HK-2 (cell line): ENCODE results near the gene TRIM6.
"Not testable (repeated sequence)": the region's sequence is repeated elsewhere in the genome, so short reads cannot be mapped to it uniquely, and the experiment has no call there.

ENCODE experiments used
- DNase-seq: peaks from one replicate; pipeline ENCODE4 v3.0.0-alpha.2; 2018; ENCODE audit not compliant: unreplicated experiment

The TRIM6 gene

GRCh38 chr11:5596607-5597201, at the start of gene TRIM6:
Gene TRIM6, plus strand, starts transcription at chr11:5596637. Its CDS starts 261 bp downstream, at chr11:5596898.
- DNase-seq = peak; percentile 50

DNA sequence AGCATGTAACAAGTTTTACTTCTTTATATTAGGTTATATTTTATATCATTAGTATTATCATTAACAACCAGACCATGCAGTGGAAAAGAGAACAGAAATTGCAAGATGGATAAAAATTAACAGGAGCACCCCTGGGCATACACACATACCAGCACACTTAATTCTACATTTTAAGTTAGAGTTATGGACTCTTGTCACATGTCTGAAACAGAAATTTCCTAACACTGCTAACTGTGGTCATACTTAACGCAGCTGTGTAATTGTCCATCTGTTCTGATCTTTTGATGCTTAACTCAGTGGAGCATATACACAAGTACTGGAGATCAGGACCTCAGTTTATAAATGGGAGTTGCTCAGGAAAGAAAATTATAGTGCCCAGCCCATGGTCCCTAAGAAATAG, 48.5 kb upstream of the TRIM6 start:
- no peak for DNase-seq

GRCh38 chr11:5548440-5548839, 48.0 kb upstream of the TRIM6 start, which contains the start of gene OR52H1:
Gene OR52H1, minus strand, starts transcription at chr11:5548540. Its CDS starts 3,035 bp downstream, at chr11:5545505.
- DNase-seq = no peak

GRCh38 chr11:5550440-5551095, 45.9 kb upstream of the TRIM6 start:
- DNase-seq = peak; percentile 1

DNA sequence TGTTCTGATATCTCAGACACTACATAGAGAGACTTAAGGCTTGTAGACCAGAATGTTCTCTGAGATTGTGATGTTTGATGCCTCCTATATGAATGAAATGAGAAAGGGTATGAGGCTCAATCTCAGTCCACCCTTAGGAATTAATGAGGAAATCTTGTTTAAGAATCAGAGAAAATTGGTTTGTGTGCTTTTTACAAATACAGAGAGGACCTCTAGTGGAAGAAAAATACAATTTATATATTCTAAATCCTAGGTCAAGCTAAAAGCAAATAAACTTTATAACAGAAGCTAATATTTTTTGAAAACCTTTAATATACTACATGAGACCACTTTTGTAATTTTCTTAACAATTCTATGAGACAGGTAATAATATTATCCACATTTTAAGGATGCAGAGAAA, 43.1 kb upstream of the TRIM6 start:
- no peak for DNase-seq

DNA sequence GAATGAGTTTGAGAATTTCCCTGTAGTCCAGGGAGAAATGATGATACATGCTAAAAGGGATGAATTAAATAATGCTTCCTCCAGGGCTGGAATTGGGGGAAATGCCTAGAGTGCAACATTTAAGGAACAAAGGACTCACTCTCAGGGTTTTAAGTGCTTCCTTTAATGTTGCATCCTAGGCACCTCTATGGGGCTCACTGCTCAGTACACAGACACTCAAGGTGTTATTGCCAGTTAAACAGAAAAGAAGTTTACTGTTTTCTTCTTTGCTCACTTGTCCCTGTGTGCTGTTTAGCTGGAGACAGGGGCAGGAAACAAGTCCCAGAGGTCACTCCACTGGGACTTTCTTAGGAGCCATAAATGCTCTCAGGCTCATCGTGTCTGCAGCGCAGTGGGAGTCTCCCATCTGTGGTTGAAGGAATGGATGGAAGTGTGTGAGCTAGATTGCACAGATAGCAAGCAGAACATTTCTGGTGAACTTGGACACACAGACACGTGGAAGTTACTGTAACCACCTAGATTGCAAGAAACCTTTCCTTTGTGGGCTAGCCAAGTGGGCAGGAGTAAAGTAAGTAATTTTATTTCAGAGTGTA, 39.7 kb upstream of the TRIM6 start:
- DNase-seq = no peak

DNA sequence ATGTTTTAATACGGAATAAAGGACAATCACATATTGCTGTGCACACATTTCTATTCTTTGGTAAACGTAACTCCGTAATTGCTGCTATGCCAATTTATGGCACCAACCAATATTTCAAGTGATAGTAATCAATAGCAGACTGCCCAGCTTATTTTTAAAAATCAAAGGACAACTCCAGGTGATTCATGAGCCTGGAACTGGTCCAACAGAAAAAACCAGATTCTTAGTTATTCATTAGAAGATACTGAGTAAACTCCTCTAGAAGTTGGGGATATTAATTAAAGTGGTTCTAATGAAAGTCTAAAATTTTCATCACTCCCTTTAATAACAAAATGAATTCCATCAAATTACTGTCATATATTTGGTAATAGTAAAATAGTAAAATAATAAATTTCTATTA, 38.7 kb upstream of the TRIM6 start:
- DNase-seq = no peak

- no peak for DNase-seq
Measured at GRCh38 chr11:5564259-5565019, 32.0 kb upstream of the TRIM6 start.

DNA sequence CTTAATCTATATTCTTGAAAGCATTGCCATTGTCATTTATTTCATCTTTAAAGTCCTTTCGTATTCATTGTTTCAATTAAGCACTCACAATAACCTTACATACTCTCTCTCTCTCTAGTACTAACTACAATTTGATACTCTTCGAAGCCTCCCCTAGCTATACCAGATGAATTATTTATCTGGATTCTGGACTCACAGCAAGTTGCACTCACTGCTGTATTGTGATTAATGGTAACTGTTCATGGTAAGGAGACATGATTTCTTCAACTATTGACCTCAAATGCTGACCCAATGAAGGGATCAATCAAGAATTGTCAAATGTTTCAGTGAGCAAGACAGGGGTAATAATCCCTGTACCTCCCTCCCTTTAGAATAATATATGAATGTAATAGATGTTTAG, 21.8 kb upstream of the TRIM6 start:
- no peak for DNase-seq

DNA sequence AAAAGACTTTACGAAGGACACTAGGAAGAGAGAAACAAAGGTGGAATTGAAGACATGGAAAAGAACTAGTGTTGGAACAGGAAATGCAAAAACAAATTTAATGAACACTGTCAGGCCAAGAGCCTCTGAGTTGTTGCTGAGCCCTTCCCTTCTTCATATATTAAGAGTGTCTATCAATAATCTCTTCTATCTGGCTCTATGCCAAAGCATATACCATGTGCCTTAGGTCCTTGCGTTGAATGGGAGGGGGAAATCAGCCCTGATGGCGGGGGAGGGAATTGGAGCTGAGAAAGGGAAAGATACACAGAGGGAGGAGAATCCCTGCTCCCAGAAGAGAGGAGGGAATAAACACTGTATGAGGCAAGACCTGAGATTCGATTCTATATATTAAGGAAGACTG, 21.3 kb upstream of the TRIM6 start:
- DNase-seq = no peak

DNA sequence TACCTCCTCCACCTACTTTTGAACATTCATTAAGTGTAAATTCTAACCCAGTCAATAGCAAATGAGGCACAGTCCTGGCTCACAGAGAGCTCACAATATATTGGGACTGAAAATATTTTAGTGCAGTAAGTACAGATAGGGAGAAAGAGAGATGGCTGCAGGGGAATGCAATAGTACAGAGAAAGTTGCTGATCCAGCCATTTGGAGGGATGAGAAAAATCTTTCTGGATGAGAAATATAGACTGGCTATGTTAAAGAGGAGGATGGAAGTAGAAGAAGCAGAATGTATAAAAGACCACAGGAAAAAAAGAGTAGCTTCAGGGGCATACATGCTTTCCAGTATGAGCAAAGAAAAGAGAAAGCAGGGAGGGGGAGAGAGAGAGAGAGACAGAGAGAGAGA, 19.3 kb upstream of the TRIM6 start:
- DNase-seq = no peak

DNA sequence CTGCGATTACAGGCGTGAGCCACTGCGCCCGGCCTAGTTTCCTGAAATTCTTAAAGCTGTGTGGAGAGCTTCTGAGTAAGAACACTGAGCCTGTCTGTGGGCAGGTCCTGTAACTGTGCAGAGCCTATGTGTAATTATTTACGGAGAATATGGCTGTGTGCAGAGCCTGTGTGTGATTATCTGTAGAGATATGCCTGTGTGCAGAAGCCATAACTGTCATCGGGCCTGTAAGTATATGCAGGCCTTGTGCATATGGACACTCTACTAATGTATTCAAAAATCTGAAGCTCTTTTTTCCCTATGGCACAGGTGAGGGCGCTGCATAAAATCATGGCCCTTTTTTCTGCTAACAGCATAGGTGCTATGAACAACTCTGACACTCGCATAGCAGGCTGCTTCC, 15.9 kb upstream of the TRIM6 start, which contains the start of gene OR52B6:
Gene OR52B6, plus strand, starts transcription at position 301 of the 400 bp plus-strand sequence. Its CDS starts 0 bp downstream, at position 301.
- DNase-seq = no peak

DNA sequence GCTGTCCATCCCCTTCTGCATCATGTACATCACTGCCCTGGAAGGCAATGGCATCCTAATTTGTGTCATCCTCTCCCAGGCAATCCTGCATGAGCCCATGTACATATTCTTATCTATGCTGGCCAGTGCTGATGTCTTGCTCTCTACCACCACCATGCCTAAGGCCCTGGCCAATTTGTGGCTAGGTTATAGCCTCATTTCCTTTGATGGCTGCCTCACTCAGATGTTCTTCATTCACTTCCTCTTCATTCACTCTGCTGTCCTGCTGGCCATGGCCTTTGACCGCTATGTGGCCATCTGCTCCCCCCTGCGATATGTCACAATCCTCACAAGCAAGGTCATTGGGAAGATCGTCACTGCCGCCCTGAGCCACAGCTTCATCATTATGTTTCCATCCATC, 15.4 kb upstream of the TRIM6 start:
- no peak for DNase-seq

DNA sequence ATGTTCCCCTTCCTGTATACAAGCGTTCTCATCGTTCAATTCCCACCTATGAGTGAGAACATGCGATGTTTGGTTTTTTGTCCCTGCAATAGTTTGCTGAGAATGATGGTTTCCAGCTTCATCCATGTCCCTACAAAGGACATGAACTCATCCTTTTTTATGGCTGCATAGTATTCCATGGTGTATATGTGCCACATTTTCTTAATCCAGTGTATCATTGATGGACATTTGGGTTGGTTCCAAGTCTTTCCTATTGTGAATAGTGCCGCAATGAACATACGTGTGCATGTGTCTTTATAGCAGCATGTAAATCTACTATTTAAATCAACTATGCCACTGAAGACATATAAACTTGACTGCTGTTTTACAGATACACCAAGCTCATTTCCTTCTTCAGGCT, 12.0 kb upstream of the TRIM6 start:
- not testable (repeated sequence) for DNase-seq

DNA sequence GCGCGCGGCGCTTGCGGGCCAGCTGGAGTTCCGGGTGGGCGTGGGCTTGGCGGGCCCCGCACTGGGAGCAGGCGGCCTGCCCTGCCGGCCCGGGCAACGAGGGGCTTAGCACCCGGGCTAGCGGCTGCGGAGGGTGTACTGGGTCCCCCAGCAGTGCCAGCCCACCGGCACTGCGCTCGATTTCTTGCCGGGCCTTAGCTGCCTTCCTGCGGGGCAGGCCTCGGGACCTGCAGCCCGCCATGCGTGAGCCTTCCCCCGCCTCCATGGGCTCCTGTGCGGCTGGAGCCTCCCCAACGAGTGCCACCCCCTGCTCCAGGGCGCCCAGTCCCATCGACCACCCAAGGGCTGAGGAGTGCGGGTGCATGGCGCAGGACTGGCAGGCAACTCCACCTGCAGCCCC, 6.5 kb upstream of the TRIM6 start:
- not testable (repeated sequence) for DNase-seq

DNA sequence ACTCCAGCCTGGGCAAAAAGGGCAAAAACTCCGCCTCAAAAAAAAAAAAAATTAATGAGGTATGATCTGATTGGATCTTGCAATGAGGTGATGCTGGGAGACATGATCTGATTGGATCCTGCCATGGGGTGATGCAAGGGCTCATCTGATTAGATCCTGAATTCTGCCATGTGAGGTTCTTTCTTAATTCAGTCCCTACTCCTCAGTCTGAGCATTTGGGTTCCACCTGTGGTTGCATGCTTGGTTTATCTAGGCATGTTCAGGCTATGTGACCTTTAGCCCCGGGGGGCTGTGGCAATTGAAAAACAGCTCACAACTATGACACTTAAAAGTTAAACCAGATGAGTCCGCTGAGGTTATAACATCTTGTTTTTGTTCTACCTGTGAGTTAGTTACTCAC, 4.8 kb upstream of the TRIM6 start:
- peak; percentile 15 for DNase-seq

DNA sequence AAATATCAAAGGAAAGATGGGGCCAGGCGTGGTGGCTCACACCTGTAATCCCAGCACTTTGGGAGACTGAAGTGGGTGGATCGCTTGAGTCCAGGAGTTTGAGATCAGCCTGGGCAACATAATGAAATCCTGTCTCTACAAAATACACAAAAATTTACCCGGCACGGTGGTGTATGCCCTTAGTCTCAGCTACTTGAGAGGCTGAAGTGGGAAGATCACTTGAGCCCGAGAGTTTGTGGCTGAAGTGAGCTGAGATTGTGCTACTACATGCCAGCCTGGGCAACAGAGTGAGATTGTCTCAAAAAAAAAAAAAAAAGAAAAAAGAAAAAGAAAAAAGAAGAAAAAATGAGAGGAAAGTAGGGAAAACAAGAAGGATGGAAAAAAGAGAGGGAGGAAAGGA, 3.8 kb upstream of the TRIM6 start:
- DNase-seq = no peak

GRCh38 chr11:5593146-5593545, 3.3 kb upstream of the TRIM6 start:
- DNase-seq = no peak

DNA sequence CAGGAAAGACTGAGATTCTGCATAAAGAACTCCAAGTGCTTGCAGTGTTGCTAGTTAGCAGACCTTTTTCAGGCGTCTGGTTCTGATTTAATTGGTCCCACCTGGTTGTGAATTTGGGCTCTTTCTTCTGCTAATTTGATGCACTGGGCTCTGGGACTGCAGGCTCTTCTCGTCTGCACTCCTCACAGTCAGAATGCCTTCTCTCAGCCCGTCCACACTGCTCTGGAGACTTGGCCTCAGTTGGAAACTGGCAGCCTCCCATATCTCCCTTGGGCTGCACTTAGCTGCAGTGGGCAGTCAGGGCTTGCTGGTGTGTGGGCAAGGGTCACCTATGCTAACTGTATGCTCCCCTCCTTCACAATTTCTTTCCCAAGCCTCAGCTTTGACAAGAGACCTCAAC, 1.5 kb downstream of the TRIM6 start:
- DNase-seq = no peak

DNA sequence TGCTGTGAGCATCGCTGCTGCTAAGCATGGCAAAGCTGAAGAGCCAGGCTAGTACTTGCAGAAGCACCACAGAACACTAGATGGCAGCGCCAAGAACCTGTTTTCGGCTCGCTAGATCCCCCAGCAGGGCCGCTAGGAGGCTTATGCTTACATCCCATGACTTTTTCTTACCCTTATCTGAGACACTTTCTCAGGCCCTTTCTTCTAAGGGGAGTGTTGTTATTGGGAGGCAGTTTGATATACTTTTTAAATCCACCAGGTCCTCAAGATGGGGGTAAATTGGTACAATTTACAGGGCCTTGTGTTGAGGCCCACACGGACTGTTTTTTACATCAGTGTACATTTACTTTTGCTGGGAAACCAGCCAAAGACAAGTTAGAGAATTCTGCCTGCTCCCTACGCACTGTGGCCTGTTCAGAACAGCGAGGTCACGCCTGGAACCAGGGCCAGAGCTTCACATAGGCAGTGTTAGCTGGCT, 4.0 kb downstream of the TRIM6 start:
- DNase-seq = no peak

DNA sequence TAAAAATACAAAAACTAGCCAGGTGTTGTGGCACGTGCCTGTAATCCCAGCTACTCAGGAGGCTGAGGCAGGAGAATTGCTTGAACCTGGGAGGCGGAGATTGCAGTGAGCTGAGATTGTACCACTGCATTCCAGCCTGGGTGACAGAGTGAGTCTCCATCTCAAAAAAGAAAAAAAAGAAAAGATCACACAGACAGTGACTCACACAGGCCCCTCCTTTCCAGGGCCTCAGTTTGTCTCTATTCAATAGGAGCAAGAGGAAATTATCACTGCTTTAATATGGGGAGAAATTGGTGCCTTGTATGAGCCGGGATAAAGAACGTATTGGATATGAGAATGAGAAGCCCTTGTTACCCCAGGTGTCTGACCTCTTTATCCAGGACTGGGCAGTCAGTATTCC, 6.4 kb downstream of the TRIM6 start:
- not testable (repeated sequence) for DNase-seq

DNA sequence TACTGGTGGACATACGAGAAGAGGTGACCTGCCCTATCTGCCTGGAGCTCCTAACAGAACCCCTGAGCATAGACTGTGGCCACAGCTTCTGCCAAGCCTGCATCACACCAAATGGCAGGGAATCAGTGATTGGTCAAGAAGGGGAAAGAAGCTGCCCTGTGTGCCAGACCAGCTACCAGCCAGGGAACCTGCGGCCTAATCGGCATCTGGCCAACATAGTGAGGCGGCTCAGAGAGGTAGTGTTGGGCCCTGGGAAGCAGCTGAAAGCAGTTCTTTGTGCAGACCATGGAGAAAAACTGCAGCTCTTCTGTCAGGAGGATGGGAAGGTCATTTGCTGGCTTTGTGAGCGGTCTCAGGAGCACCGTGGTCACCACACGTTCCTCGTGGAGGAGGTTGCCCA, 6.9 kb downstream of the TRIM6 start:
- DNase-seq = no peak
